Suprapubic skin (tissue), 4 donors: ENCODE data around the gene DPY19L1.

Experiments
- CTCF ChIP-seq, 2 donors: fragments of 200-600 bp in 1 of 2; fragments of 450-650 bp in 1 of 2; sonication (generic) in 1 of 2; IDR thresholded peaks; one replicate each; pipeline ENCODE4 v1.5.1; 2016 to 2019; ENCODE audit warnings: antibody characterized with exemption in 2 of 2, mild to moderate bottlenecking in 1 of 2, moderate library complexity in 1 of 2
- EP300 ChIP-seq: sonication (generic); formaldehyde crosslinking; IDR thresholded peaks from one replicate; pipeline ENCODE4 v1.6.1; 2017; ENCODE audit warnings: antibody characterized with exemption
- POLR2A ChIP-seq, 2 donors: fragments of 450-650 bp; IDR thresholded peaks; one replicate each; pipeline ENCODE4 v1.6.1; 2017; ENCODE audit warnings: antibody characterized with exemption in 2 of 2, mild to moderate bottlenecking in 2 of 2, moderate library complexity in 2 of 2
- POLR2AphosphoS5 ChIP-seq, 3 donors: sonication (generic); formaldehyde crosslinking; IDR thresholded peaks; one replicate each; pipeline ENCODE4 v1.6.1; 2017; ENCODE audit warnings: antibody characterized with exemption in 3 of 3

GRCh38 chr7:34886856-34887255 lies 150.4 kb downstream of the DPY19L1 start:
- TF ChIP-seq CTCF (IDR thresholded peaks at IDR 0.05), result no peak
- TF ChIP-seq POLR2AphosphoS5 (IDR thresholded peaks at IDR 0.05), result no peak
- no peak for TF ChIP-seq EP300
- no peak for TF ChIP-seq POLR2A (IDR thresholded peaks at IDR 0.05)
